NCI-H748 (cell line): ENCODE measurements around the gene COX6A2.

ENCODE experiments used
- DNase-seq: peaks from one replicate; lab custom pipeline; 2025; ENCODE audit not compliant: unreplicated experiment; lab: John Stamatoyannopoulos, UW

The COX6A2 gene

DNA sequence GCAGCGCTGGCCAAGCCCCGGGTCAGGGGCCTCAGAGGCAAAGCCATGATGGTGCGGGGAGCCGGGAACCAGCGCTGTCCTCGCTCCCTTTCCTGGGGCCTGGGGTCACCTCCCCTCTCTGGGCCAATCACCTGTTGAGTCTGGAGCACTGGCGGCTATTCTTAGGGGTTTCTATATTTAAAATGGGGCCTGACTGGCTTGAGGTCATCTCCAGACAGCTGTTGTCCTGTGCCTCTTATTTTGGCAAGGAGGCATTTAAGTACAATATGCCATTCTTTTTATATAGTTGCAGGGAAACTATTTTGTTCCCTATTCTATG is at the start of gene COX6A2:
COX6A2 (minus strand) TSS at position 82 of the 319 bp plus-strand sequence; CDS start at position 47, 35 bp downstream.
- DNase-seq = no peak

DNA sequence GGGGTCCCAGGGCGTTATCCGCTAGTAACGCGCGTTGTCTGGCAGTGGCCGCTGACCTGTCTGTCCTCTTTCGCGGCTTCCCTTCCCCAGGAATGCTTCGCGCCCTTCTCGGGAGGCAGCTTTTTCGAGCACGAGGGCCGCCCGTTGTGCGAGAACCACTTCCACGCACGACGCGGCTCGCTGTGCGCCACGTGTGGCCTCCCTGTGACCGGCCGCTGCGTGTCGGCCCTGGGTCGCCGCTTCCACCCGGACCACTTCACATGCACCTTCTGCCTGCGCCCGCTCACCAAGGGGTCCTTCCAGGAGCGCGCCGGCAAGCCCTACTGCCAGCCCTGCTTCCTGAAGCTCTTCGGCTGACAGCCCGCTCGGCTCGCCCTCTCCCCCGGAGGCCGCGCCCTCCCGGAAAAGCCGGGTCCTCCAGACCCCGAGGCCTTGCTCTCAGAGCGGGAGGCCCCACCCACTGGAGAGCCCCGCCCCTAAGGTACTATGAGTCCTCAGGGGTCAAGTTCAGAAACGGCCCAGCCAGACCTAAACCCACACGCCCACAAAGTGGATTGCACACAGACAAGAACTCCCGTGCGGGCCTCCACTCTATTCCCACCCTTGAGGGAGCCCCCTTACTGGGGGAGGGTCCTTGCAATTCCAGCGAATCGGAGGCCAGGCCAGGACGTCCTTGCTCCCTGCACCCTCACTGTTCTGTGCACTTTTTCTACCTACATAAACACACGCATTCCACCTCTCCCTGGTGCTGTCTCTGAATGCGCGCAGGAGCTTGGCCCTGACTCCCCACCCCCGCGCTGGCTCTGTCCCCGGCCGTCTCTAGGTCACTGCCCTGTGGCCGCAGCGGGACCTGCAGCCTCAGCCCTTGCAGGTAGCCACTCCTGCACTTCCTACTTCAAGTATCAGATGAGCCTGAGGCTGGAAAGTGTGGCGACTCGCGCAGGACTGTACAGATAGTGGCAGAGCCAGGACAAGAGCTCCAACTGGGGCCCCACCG is 49.4 kb upstream of the COX6A2 start:
- DNase-seq = no peak

DNA sequence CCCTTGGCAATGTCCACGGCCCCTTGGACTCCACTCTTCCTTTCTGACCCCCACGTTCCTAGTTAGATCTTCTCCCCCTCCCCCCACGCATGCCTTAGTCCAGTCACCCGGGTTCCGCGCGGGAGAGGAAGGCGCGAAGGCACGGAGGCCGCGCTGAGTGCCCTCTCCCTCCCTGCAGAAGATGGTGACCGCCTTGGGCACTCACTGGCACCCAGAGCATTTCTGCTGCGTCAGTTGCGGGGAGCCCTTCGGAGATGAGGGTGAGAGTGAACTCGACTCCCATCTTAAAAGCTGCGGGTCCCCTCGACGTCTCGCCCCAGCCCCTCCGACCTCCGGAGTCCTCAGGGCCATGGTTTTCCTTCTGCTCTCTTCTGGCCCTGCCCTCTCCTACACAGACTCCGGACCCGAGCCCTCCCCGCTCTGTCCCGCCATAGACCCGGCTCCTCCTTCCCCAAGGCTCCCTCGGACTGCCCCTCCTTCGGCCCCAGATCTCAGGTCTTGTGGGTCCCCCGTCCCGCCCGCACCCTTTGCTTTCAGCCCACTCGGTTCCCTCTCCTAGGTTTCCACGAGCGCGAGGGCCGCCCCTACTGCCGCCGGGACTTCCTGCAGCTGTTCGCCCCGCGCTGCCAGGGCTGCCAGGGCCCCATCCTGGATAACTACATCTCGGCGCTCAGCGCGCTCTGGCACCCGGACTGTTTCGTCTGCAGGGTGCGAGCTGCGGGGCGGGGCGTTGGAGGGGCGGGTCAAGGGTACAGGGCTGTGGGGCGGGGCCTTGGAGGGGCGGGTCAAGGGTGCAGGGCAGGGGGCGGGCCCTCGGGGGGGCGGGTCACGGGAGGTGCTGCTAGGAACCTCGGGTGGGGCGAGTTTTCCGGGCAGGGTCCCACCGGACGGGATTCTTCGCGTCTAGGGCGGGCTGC is 48.4 kb upstream of the COX6A2 start:
- no peak for DNase-seq

DNA sequence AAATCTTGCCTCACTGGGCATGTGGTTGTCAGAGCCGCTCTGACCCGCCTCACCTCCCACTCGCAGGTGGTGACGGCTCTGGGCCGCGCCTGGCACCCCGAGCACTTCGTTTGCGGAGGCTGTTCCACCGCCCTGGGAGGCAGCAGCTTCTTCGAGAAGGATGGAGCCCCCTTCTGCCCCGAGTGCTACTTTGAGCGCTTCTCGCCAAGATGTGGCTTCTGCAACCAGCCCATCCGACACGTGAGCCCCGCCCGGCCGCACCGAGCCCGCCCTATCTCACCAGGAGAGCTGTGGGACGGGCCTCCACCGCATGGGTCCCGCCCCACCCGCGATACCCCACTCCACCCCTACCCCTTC is 47.8 kb upstream of the COX6A2 start:
- no peak for DNase-seq

DNA sequence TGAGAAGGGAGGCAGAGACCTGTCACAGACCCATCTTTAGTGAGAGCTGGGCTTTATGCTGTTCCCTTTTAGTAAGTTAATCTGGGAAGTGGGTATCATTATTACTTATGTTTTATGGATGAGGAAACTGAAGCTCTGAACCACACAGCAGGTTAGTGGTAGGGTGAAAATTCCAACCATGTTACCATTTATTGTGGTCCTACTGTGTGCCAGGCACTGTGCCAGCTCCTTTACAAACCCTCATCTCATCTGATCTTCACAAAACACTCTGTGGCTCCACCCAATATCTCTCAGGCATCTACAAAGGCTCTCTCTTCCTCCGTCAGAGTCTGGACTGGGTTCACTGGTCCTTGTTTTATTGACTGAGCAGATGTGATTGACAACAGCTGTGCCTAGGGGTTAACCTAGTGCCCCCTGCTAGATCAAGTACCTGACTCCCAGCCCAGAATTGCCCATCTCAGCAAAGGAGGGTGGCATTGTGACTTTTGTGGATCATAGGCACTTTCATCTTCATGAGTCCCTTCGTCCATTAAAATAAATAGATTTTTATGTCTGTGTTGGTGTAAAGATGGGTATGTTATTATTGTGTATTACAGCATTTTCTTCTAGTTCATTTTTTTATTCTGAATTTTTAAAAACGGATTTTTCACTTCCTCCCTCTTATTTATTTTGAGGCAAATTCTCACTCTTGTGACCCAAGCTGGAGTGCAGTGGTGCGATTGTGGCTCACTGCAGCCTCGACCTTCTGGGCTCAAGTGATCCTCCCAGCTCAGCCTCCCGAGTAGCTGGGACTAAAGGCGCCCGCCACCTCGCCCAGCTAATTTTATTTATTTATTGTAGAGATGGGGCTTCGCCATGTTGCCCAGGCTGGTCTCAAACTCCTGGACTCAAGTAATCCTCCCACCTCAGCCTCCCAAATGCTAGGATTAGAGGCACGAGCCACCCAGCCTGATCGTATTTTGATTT is 46.9 kb upstream of the COX6A2 start:
- no peak for DNase-seq

DNA sequence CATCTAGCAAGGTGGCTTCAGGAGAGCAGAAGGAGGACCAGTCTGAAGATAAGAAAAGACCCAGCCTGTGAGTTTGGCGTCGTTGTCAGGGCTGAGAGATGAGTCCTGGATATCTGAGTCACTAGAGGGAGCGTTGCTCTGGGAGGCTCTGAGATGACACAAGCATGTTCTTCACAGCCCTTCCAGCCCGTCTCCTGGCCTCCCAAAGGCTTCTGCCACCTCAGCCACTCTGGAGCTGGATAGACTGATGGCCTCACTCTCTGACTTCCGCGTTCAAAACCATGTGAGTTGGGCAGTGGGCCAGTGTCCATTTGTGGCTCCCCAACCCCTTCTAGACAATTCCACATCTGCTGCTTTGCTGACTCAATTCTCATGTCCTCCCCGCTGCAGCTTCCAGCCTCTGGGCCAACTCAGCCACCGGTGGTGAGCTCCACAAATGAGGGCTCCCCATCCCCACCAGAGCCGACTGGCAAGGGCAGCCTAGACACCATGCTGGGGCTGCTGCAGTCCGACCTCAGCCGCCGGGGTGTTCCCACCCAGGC is 46.1 kb upstream of the COX6A2 start:
- DNase-seq = no peak

DNA sequence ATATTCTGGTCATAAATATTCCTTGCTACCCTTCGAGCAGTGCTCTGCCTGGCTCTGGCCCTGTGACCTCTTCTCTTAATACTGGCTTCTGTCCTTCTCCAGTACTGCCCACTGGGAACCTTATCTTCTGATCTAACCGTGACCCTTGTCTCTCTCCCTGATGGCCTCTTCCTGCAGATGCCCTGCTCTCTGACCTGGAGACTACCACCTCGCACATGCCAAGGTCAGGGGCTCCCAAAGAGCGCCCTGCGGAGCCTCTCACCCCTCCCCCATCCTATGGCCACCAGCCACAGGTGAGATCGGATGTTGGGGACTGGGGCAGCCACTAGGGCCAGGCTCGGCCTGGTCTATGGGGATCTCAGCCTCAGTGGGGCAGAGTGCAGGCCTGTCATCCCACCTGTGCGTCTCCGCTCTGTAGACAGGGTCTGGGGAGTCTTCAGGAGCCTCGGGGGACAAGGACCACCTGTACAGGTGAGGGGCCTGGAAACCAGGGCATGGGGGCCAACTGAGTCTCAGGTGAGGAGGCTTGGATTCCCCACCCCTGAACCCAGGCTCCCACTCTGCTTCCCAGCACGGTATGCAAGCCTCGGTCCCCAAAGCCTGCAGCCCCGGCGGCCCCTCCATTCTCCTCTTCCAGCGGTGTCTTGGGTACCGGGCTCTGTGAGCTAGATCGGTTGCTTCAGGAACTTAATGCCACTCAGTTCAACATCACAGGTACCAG is 45.3 kb upstream of the COX6A2 start:
- no peak for DNase-seq

DNA sequence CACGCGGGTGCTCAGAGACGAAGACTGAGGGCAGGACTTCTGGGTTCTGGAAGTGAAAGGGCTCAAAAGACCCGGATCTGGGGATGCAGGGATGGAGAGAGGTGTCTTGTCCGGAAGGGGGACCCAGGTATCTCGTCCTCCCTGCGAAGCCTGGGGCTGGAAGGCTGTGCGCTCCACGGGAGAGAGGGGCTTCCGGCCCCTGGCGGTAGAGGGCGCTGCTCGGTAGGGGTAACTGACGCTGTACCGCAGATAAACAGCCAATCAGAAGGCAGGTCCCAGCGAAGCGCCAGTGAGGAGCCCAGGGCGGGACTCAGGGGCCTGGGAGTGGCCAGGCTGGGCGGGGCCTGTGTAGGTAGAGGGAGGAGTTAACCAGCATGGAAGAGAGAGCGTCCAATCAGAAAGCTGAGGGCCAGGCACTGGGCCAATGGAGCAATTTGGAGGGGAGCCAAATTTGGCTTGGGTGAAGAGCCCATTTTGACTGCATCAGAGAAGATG is 44.6 kb upstream of the COX6A2 start:
- peak; percentile 85 for DNase-seq

DNA sequence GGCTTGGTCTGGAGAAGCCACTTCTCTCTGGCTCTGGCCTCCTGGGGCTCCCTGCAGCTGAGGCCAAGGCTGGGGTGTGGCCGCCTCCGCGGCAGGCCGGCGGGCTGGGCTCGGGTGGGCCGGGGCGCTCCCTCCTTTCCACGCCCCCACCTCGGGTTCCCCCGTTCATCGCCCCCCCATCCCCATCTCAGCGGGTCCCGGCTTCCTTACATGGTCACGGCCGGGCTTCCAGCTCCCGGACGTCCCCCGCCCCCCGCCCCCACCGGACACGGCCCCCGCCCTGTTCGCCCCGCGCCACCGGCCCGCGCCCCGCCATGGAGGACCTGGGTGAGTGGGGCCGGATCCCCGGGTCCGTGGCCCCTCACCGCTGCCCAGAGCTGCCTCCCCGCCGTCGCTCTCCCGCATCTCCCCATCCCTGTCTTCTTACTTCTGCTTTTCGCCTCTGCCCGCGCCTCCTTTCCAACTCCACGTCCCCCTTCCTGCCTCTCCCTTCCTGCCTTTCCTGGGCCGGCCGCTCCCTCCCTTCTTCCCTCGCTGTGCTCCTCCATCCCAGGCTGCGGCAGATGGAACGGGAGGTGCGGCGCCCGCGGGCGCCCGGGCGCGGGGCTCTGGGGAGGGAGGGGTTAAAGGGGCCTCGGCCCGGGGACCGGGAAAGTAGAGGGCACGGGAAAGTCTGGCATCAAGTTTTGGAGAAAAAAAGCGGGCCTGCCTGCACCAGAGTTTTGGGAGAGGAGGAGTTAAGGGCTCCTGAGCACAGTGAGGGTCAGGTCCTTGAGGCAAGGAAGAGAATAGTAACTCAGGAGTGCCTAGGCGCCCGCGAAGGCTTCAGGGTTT is 43.9 kb upstream of the COX6A2 start, which contains the start of gene TGFB1I1:
TGFB1I1 (plus strand) TSS at position 278 of the 834 bp plus-strand sequence; CDS start at position 315, 37 bp downstream.
- peak; percentile 60 for DNase-seq

DNA sequence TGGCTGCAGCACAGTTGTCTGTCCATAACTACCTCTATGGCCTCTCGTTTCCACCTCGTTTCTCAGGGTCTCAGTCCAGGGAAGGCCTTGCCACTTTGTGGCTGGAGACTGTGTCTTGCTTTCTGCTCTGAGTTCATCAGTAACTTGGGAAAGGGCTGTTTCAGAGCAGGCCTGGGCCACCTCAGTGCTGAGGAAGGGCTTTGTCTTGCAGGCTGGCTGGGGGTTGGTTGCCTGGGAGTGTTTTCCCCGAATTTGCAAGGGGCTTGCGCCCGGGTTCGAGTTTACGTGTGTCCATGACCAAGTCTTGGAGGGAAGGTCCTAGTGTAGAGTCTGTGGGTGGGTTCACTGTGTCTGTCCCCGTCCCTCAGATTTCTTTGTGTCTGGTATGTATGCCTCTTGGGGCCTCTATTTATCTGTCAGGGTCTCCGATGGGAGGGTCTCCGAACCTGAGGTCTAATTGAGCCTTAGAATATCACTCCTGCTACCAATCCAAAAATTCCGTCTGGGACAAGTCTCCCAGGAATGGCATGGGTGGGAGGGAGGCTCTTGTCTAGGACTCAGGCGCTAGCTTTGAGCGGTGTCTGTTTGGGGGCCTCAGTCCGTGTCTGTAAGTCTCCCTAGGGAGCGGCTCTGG is 43.2 kb upstream of the COX6A2 start:
- no peak for DNase-seq

DNA sequence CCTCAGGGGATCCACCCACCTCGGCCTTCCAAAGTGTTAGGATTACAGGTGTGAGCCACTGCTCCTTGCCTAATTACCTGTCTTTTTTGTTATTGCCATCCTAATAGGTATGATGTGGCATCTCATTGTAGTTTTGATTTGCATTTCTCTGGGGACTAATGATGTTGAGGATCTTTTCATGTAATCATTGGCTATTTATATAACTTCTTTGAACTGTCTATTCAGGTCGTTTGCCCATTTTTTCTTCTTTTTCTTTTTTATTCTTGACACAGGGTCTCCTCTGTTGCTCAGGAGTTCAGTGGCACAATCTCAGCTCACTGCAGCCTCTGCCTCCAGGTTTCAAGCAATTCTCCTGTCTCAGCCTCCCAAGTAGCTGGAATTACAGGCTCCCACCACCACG is 42.5 kb upstream of the COX6A2 start:
- DNase-seq = no peak

DNA sequence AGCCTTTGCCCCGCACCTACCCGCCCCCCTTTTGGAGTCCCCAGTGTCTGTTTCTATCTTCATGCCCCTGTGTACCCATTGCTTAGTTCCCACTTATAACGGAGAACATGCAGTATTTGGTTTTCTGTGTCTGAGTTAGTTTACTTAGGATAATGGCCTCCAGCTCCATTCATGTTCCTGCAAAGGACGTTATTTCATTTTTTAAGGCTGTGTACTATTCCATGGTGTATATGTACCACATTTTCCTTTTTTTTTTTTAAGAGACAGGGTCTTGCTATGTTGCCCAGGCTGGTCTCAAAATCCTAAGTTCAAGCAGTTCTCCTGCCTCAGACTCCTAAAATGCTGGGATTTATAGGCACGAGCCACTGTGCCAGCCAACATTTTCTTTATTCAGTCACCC is 39.7 kb upstream of the COX6A2 start:
- no peak for DNase-seq

DNA sequence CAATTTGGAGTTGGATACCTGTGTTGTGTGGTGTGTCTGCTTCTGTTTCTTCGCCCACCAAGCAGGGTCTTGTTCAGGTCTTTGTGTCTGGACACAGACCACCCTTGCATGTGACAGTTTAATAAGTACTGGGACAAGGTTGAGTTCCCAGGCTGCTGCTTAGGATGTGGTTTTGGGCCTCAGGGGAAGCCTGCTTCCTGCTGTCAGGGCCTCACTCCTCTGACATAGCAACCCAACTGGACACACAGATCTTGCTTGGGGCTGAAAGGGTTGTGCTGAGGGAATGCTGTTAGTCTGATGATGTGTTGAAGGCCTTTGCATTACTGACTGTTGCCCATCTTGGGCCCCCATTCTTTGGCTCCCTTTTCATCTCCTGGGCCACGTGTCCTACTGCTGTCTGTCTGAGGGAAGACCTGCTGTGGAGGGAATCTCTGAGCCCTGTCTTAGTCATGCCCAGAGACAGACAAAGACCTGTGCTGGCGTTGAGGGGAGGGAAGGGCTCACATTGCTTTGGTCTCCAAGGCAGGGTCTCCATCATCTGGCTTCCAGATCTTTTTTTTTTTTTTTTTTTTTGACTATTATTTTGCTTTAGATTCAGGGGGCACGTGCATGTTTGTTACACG is 39.1 kb upstream of the COX6A2 start:
- no peak for DNase-seq

DNA sequence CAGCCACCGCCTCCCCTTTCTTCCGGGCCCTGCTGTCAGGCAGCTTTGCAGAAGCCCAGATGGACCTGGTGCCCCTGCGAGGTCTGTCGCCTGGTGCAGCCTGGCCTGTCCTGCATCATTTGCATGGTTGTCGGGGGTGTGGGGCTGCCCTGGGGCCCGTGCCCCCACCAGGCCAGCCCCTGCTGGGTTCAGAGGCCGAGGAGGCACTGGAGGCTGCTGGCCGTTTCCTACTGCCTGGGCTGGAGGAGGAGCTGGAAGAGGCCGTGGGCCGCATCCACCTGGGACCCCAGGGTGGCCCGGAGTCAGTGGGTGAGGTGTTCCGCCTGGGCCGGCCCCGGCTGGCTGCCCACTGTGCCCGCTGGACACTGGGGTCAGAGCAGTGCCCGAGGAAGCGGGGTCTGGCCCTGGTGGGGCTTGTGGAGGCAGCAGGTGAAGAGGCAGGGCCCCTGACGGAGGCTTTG is 38.3 kb upstream of the COX6A2 start:
- no peak for DNase-seq

DNA sequence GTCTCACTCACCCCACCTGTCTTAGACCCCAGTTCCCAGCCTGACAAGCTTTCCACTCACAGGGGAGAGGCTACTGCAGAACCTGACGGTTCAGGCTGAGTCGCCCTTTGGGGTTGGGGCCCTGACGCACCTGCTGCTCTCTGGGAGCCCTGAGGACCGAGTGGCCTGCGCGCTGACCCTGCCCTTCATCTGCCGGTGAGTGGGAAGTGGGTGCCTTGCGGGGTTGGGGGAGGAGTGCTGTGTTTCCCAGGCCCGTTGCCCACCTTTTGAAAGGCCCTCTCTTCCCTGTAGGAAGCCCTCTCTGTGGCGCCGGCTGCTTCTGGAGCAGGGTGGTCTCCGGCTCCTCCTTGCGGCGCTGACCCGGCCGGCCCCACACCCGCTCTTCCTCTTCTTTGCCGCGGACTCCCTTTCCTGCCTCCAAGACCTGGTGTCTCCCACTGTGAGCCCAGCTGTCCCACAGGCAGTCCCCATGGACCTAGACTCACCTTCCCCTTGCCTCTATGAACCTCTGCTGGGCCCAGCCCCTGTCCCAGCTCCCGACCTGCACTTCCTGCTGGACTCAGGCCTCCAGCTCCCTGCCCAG is 37.7 kb upstream of the COX6A2 start:
- no peak for DNase-seq

DNA sequence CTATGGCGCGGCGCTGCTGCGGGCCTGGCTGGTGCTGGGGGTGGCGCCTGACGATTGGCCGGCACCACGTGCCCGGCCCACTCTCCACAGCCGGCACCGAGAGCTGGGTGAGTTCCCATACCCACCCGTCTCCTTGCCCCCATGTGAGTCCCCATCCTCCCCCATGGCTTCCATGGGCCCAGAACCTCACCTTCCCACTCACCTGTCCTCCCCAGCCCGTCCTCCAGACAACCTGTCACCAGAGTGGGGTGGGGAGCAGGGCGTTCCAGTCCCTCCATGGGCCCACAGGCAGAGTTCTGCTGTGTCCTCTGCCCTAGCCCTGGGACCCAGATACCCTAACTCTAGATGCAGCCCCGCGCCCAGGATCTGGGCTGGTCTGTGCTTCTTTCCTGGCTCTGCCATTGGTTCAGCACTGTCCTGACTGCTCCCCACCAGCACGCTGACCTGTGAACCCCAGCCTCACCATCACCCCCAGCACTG is 36.7 kb upstream of the COX6A2 start:
- no peak for DNase-seq

DNA sequence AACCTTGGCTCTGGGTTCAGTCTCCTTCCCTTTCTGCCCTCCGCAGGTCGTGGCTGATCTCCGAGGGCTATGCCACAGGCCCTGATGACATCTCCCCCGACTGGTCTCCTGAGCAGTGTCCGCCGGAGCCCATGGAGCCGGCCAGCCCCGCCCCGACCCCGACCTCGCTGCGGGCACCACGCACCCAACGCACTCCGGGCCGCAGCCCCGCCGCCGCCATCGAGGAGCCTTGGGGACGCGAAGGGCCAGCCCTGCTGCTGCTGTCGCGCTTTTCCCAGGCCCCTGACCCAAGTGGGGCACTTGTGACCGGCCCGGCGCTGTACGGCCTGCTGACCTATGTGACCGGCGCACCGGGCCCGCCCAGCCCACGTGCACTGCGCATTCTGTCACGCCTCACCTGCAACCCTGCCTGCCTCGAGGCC is 36.2 kb upstream of the COX6A2 start:
- DNase-seq = no peak
